Activated naive CD4-positive, alpha-beta T cell treated with anti-CD3 and anti-CD28 coated beads, Interleukin-2, amount 50 U/mL, for 16 hours (primary cell): ENCODE measurements around the gene MBNL2.
A peak's percentile ranks its signal among the peaks of the same experiment; 100 is the strongest.
"Not testable (repeated sequence)": the region's sequence is repeated elsewhere in the genome, so short reads cannot be mapped to it uniquely, and the experiment has no call there.

Source experiments
- DNase-seq: peaks from one replicate; pipeline ENCODE4 v3.0.0-alpha.2; 2020

MBNL2 gene

DNA sequence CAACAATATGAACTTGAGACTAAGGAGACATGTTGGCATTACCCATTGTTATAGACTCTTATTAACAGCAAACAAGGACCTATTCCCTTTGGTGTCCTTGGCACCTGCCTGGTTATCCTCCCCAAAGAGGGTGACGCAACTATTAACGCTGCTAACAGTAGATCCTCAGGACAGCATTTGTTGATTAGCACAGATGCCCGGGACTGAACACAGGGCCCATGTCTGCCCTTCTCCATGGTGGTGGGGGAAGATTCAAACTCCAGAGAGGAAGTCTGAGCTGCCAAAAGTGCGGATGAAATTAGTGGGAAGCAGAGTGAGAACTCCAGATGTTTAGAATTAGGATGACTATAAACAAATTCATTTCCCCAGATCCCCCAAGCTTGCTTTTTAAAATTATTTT lies 110.6 kb downstream of the MBNL2 start:
- no peak for DNase-seq

GRCh38 chr13:97333983-97334382 lies 111.8 kb downstream of the MBNL2 start:
- DNase-seq = no peak

DNA sequence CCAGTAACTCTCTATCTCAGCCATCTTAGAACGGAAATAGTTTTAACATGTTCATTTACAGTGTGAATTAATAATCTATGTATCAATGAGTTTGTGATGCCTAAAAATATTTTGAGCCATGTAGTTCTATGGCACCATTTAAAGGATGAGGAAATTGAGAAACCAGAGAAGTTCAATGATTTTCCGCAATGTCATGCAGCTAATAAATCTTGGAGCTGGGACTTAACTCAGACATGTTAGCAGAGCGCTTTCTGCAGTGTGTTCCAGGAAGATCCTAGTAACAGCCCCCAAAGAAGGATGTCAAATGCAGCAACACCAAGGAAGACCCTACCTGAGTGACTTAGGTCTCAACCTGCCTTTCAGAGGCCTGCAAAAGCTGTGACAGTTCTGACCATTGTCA lies 112.6 kb downstream of the MBNL2 start:
- DNase-seq = no peak

- no peak for DNase-seq
Observed at GRCh38 chr13:97335488-97336134, 113.5 kb downstream of the MBNL2 start.

GRCh38 chr13:97337985-97338499 lies 115.9 kb downstream of the MBNL2 start:
- no peak for DNase-seq

DNA sequence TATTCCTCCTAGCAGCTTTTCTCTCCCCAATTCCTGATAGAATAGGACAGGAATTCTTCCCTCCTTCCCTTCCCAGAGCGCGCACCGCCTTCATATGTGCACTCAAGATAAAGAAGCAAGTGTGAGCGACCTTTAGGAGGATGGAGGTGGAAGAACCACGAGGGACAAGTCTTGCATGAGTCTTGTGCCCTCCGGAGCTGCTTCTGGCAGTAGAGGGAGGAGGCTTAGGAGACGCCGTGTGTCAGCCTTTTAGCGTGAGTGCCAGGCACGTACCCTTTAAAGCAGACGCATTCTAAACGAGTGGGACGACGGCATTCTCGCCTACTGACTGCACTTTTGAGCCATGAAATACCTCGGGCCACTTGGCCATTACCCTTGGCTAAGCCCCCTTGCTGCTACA lies 116.4 kb downstream of the MBNL2 start:
- DNase-seq = no peak

DNA sequence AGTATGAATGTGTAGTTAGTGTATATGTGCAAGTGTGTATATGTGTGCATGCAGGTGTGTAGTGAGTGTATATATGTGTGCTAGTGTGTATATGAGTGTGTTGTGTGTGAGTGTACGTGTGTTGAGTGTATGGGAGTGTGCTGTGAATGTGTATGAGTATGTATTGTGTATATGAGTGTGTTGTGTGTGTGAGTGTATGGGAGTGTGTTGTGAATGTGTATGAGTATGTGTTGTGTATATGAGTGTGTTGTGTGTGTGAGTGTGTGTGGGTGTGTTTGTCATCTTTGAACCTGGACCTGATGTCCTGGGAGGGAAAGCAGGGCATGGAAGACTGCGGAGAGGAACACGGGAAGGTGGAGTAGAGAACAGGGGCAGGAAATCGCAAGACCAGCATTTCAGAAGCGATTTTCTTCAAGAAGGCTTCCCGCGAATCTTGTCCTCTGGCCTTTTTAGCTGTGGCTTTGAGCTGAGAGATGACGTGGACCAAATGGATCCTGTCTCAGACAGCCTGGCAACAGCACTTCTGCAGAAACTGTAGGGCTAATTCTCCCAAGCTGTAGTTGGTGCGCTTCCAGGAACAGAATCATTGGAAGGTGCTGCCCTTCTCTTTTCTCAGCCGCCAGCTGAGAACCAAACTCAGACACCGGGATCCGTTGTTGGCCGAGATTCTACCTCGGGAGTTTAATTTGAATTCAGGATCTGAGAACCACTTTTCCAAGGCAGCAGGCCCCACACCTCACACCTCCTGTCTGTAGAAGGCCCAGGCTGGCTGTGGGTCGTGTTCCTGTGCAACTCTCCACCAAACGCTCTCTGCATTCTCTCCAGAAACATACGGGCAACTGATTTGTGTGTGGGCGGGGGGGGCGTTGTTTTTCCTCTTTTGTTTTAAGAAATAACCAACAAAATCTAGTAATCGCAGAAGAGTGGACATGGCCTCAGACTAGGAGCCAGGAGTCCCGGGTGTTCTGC lies 117.2 kb downstream of the MBNL2 start:
- no peak for DNase-seq

- no peak for DNase-seq
Observed at GRCh38 chr13:97339988-97340749, 118.0 kb downstream of the MBNL2 start.

- no peak for DNase-seq
Observed at GRCh38 chr13:97341135-97341534, 119.0 kb downstream of the MBNL2 start.

DNA sequence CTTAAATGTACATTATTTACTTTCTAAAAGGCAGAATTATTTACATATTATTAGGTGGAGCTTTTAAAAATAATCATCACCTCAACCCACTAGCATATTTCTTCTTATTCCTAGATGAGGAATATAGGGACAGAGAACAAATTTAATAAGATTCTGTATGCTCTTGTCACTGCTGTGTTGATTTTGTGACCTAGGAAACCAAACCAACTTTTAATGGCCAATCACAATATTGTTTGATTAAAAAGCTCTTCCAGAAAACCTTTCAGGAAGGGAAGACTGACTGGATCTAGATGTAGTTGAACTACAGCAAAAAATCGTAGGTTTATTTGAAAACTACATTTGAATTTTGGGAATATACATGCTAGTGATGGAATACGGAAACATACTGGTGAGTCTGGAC lies 120.0 kb downstream of the MBNL2 start:
- no peak for DNase-seq

DNA sequence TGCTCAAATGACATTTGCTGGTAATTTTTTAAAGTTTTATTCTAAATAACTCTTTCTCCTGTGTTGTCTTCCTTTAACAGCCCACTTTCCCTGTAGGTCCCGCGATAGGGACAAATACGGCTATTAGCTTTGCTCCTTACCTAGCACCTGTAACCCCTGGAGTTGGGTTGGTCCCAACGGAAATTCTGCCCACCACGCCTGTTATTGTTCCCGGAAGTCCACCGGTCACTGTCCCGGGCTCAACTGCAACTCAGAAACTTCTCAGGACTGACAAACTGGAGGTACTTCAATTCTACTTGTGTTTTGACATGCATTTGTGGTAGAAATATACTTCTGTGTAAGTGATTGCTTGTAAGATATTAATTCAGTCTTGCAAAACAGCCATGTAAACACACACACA lies 120.8 kb downstream of the MBNL2 start:
- no peak for DNase-seq

- peak; percentile 52 for DNase-seq
Observed at GRCh38 chr13:97344265-97345175, 122.4 kb downstream of the MBNL2 start.

GRCh38 chr13:97346097-97346496 lies 124.0 kb downstream of the MBNL2 start:
- no peak for DNase-seq

- no peak for DNase-seq
Observed at GRCh38 chr13:97346561-97347254, 124.6 kb downstream of the MBNL2 start.

DNA sequence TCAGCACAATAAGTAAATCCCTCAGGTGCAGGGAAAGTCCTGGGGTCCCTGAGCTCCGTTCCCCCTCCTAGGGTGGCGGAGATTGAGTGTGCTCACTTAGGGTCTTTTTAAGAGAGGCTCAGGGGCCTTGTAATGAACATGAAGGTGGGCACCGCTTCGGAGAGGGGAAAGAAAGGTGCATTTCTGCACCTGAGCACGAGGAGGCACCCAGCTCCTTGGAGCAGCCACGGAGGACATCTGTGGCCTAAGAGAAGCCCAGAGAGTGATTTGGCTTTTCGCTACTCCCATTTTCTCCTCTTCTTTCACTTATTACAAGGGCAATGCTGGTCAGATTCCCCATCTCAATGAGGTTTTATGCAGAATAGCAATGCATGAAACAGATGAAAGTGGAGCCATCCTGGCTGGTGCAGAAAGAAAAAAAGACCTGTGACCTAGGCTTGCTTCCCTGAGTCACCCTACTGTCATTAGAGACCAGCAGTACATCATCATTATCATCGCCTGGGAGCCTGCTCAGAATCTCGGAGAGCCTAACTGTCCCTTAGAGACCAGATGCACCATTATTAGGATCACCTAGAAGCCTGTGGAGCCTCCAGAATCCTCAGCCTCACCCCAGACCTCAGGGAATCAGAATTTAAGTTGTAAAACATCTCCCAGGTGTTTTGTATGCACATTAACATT lies 125.3 kb downstream of the MBNL2 start:
- DNase-seq = no peak

GRCh38 chr13:97348569-97349100 lies 126.5 kb downstream of the MBNL2 start:
- DNase-seq = no peak

DNA sequence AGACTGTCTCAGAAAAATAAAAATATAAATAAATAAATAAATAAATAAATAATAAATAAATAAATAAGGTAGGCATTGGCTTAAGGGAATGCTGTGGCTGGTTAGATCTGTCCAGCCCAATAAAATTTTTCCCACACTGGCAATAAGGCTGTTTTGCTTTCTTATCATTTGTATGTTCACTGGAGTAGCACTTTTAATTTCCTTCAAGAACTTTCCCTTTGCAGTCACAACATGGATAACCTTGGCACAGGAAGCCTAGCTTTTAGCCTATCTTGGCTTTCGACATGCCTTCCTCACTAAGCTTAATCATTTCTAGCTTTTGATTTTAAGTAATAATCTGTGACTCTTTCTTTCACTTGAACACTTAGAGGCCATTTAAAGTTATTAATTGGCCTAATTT lies 129.9 kb downstream of the MBNL2 start:
- not testable (repeated sequence) for DNase-seq

- no peak for DNase-seq
Observed at GRCh38 chr13:97352815-97353214, 130.7 kb downstream of the MBNL2 start.

DNA sequence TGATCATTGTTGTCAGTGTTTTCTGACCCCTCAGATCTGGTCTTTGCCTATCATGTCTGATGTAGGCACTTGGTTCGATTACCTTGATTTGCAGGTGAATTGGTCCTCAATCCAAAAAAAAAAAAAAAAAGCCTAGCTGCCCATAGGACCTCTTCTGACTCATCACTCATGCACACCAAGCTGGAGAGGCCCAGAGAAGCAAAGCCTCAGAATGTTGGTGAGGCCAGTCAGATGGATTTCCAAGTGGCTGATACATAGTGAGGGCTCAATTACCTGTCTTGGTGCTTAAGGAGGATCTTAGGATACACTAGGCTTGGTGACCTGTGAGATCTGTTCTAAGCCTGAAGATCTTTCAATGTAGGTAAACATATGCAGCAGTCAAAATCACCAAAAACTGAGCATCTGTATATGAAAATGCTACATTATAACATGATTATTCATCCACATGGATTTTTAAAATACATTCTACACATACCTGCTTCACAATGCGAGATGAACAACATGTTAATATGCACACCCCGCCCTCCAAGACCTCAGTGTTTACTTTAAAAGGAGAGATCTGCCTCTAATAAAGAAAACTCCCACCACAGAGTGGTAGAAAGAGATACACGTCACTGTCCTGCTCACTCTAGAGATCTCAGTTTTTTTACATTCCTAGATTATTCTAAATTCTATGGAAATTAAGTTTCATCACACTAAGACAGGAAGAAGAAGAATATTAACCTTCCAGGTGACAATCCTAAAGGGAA lies 132.0 kb downstream of the MBNL2 start:
- no peak for DNase-seq

DNA sequence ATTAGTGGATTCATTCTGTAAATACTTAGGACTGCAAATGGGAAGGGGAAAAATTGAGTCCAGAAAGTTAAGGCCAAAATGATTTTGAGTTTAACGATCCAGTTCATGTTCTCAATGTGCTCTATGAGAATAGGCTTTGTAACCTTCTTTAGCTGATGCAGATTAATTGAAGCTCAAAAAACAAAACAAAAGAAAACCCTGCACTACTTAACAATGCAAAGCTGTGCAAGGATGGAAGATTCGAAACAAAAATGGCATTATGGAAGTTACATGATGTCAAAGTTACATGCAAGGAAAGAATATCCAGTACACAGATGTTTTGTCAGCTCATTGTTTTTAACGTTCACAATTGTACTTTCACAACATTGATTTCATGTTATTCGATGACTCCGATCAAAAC lies 132.7 kb downstream of the MBNL2 start:
- DNase-seq = no peak
